T-cell (primary cell): ENCODE measurements around the gene TMEM178A. TPM values are rescaled to one million over a fixed set of nuclear protein-coding genes. Genes with fewer than 3 reads are reported as not detected.
A peak's percentile ranks its signal among the peaks of the same experiment; 100 is the strongest.

ENCODE experiments used
- ATAC-seq, 4 experiments: fragments of 200-7000 bp in 3 of 4; fragments of 150-1000 bp in 1 of 4; cut with Tn5 transposase; replicated peaks in 1 of 4; 1 replicate in 3 of 4; 2 replicates in 1 of 4; pipeline ENCODE4 v1.10.0; 2021; ENCODE audit warnings: moderate library complexity in 3 of 4, mild to moderate bottlenecking in 2 of 4, moderate number of reproducible peaks in 1 of 4
- CTCF ChIA-PET, 2 donors: fragments of 300-600 bp; sonication (Branson Sonifier 250); formaldehyde crosslinking; loops; one replicate each; lab custom pipeline; 2022; ENCODE audit warnings: antibody characterized with exemption in 2 of 2; lab: Charles Lee
- POLR2A ChIA-PET, 2 donors: fragments of 300-600 bp; sonication (Branson Sonifier 250); formaldehyde crosslinking; loops; one replicate each; lab custom pipeline; 2022; ENCODE audit warnings: antibody characterized with exemption in 2 of 2; lab: Charles Lee
- DNase-seq, 35 experiments: peaks; one replicate each; pipeline versions ENCODE4 v3.0.0 to v3.0.0-alpha.2; 2013 to 2023
- H3K27ac ChIP-seq: one replicate; pipeline ENCODE4 v1.5.1; 2013; ENCODE audit warnings: low read length
- H3K27me3 ChIP-seq, 2 experiments: replicated peaks in 1 of 2; 1 replicate in 1 of 2; 2 replicates in 1 of 2; pipeline versions ENCODE4 v1.6.1 to v1.7.0; 2013; ENCODE audit warnings: low read length in 1 of 2, mixed read lengths in 1 of 2; ENCODE audit not compliant: control insufficient read depth in 2 of 2, insufficient read depth in 2 of 2; ENCODE audit errors: extremely low read depth in 1 of 2
- H3K36me3 ChIP-seq, 2 donors: 1 replicate in 1 of 2; 2 replicates in 1 of 2; pipeline versions ENCODE4 v1.6.1 to v1.7.0; 2013; ENCODE audit warnings: low read length in 1 of 2; ENCODE audit not compliant: control insufficient read depth in 2 of 2, insufficient read depth in 1 of 2; ENCODE audit errors: extremely low read depth in 1 of 2
- H3K4me1 ChIP-seq, 2 experiments: 1 replicate in 1 of 2; 2 replicates in 1 of 2; pipeline versions ENCODE4 v1.6.1 to v1.7.0; 2013; ENCODE audit warnings: low read length in 2 of 2, mixed read lengths in 1 of 2; ENCODE audit not compliant: insufficient read depth in 2 of 2, control insufficient read depth in 1 of 2; ENCODE audit errors: extremely low read depth in 1 of 2
- H3K4me3 ChIP-seq, 2 donors: 1 replicate in 1 of 2; 2 replicates in 1 of 2; pipeline versions ENCODE4 v1.5.1 to v1.7.0; 2013; ENCODE audit warnings: mild to moderate bottlenecking in 2 of 2, low read length in 1 of 2, moderate library complexity in 1 of 2; ENCODE audit not compliant: control insufficient read depth in 1 of 2; ENCODE audit errors: extremely low read depth in 1 of 2
- H3K9me3 ChIP-seq: 2 replicates; pipeline ENCODE4 v1.7.0; 2013
- H3K27ac Mint-ChIP-seq, 2 donors: one replicate each; pipeline ENCODE4 v1.8.0; 2020 to 2021; ENCODE audit warnings: mild to moderate bottlenecking in 2 of 2, mixed read lengths in 2 of 2
- H3K27me3 Mint-ChIP-seq, 2 donors: one replicate each; pipeline ENCODE4 v1.8.0; 2021 to 2022; ENCODE audit warnings: mixed read lengths in 2 of 2
- H3K36me3 Mint-ChIP-seq: one replicate; pipeline ENCODE4 v1.8.0; 2021; ENCODE audit warnings: mixed read lengths
- H3K4me1 Mint-ChIP-seq, 3 donors: one replicate each; pipeline ENCODE4 v1.8.0; 2020 to 2022; ENCODE audit warnings: mixed read lengths in 3 of 3, mild to moderate bottlenecking in 1 of 3
- H3K4me3 Mint-ChIP-seq, 3 donors: one replicate each; pipeline ENCODE4 v1.8.0; 2020 to 2022; ENCODE audit warnings: mild to moderate bottlenecking in 3 of 3, mixed read lengths in 3 of 3, moderate library complexity in 3 of 3
- H3K9me3 Mint-ChIP-seq, 3 donors: one replicate each; pipeline ENCODE4 v1.8.0; 2020 to 2022; ENCODE audit warnings: mixed read lengths in 3 of 3
- whole genome bisulfite sequencing: methylation state at CpG from one replicate; pipeline ENCODE4 v1.1.5; 2013; ENCODE audit warnings: missing lambda C conversion rate; ENCODE audit not compliant: insufficient coverage; 5-methylcytosine and 5-hydroxymethylcytosine counted together
- total RNA-seq, 35 experiments: library from RNA in 6 of 35; stranded (reverse) in 6 of 35; fragments of 120-200 nt in 1 of 35; gene quantifications; one replicate each; pipeline versions ENCODE4 v1.2.1 to v1.2.4 and lab custom pipeline; 2013 to 2026

The TMEM178A gene
- total RNA-seq (under 1 TPM in 3 of 5 donors, not detected in 2; 0.32 to 0.47 (median 0.45) TPM), total RNA-seq (lab: John Stamatoyannopoulos, UW) (0 to 0.52 (median 0.09) reads per million in 29 experiments)
- 0.26 TPM for total RNA-seq (2013)

- ATAC-seq, result no peak
- no peak within 1 kb of the TSS for H3K27ac Mint-ChIP-seq
Measured at GRCh38 chr2:39665811-39666490, at the start of gene TMEM178A. Gene TMEM178A (plus strand): TSS chr2:39665917. CDS start chr2:39665975, 58 bp downstream.

GRCh38 chr2:39618236-39618635, 47.5 kb upstream of the TMEM178A start:
- ChIA-PET CTCF (no interaction called here), POLR2A (no interaction called here)
- ATAC-seq (no peak), DNase-seq (no peak)
- no peaks in the 10 kb centered on the region for H3K9me3 ChIP-seq
- H3K36me3 Mint-ChIP-seq, result no peaks in the 10 kb centered on the region
- peaks cover 0 to 4% (median 0%) of the 10 kb centered on the region in 3 donors for H3K9me3 Mint-ChIP-seq
- H3K4me1 ChIP-seq, result no peaks in the 10 kb centered on the region
- H3K27me3 ChIP-seq, result no peaks in the 10 kb centered on the region
- no peaks in the 10 kb centered on the region for H3K36me3 ChIP-seq
- H3K4me3 ChIP-seq, result no peak overlapping the region
- peaks cover 0 to 6% (median 5%) of the 10 kb centered on the region in 3 donors for H3K4me1 Mint-ChIP-seq
- no peak overlapping the region for H3K4me3 Mint-ChIP-seq
- peaks cover 9 to 10% of the 10 kb centered on the region in 2 donors for H3K27me3 Mint-ChIP-seq
- WGBS, result no CpG with 5 or more reads among the region's 1 CpG
- no peak overlapping the region for H3K27ac ChIP-seq
- H3K27ac Mint-ChIP-seq, result no peak overlapping the region

More at GRCh38 chr2:39665811-39666490, at the start of gene TMEM178A:
- CTCF ChIA-PET, result no interaction called here
- Histone ChIP-seq H3K4me1 (peaks cover 0 to 4% of the 10 kb centered on the region in 2 experiments), H3K4me3 (peak within 1 kb of the TSS in 1 of 2 donors; percentile 41), H3K27ac (no peak within 1 kb of the TSS), H3K27me3 (peaks cover 15 to 25% of the 10 kb centered on the region in 2 experiments), H3K36me3 (no peaks in the 10 kb centered on the region), H3K9me3 (no peaks in the 10 kb centered on the region)
- Mint-ChIP-seq H3K36me3 (no peaks in the 10 kb centered on the region), H3K27me3 (peaks cover 54 to 68% of the 10 kb centered on the region in 2 donors), H3K9me3 (no peaks in the 10 kb centered on the region), H3K4me3 (peak within 1 kb of the TSS in 2 of 3 donors; percentile 25 to 62), H3K4me1 (peaks cover 11 to 21% (median 13%) of the 10 kb centered on the region in 3 donors)
- POLR2A ChIA-PET, result no interaction called here
- WGBS, result 1% methylated on average over 85 of the region's 90 CpGs
- DNase-seq, result no peak

GRCh38 chr2:39618736-39619135, 47.0 kb upstream of the TMEM178A start:
- H3K4me3 Mint-ChIP-seq, result no peak overlapping the region
- H3K4me3 ChIP-seq, result no peak overlapping the region
- H3K36me3 Mint-ChIP-seq, result no peaks in the 10 kb centered on the region
- ChIA-PET CTCF (no interaction called here), POLR2A (no interaction called here)
- H3K4me1 ChIP-seq, result no peaks in the 10 kb centered on the region
- H3K27ac ChIP-seq, result no peak overlapping the region
- H3K9me3 Mint-ChIP-seq, result peaks cover 0 to 4% (median 0%) of the 10 kb centered on the region in 3 donors
- H3K27me3 Mint-ChIP-seq, result peaks cover 10 to 12% of the 10 kb centered on the region in 2 donors
- ATAC-seq (no peak), DNase-seq (no peak)
- no peaks in the 10 kb centered on the region for H3K36me3 ChIP-seq
- H3K27me3 ChIP-seq, result no peaks in the 10 kb centered on the region
- no peak overlapping the region for H3K27ac Mint-ChIP-seq
- H3K9me3 ChIP-seq, result no peaks in the 10 kb centered on the region
- H3K4me1 Mint-ChIP-seq, result peaks cover 0 to 6% (median 5%) of the 10 kb centered on the region in 3 donors
- WGBS, result 20% methylated on average over 1 of the region's 2 CpGs

GRCh38 chr2:39620067-39620466, 45.6 kb upstream of the TMEM178A start:
- CTCF ChIA-PET, result no interaction called here
- H3K4me1 Mint-ChIP-seq, result peaks cover 0 to 6% (median 5%) of the 10 kb centered on the region in 3 donors
- H3K27me3 Mint-ChIP-seq, result peaks cover 12 to 15% of the 10 kb centered on the region in 2 donors
- DNase-seq (peak in 15 of 35 experiments; percentile 3 to 27 (median 6)), ATAC-seq (no peak)
- H3K4me3 Mint-ChIP-seq, result no peak overlapping the region
- 14% methylated on average over 6 of the region's 6 CpGs for WGBS
- H3K36me3 ChIP-seq, result no peaks in the 10 kb centered on the region
- H3K27me3 ChIP-seq, result peaks cover 0 to 4% of the 10 kb centered on the region in 2 experiments
- H3K27ac Mint-ChIP-seq, result no peak overlapping the region
- no peak overlapping the region for H3K27ac ChIP-seq
- no peak overlapping the region for H3K4me3 ChIP-seq
- no peaks in the 10 kb centered on the region for H3K4me1 ChIP-seq
- no peaks in the 10 kb centered on the region for H3K9me3 Mint-ChIP-seq
- H3K36me3 Mint-ChIP-seq, result no peaks in the 10 kb centered on the region
- H3K9me3 ChIP-seq, result no peaks in the 10 kb centered on the region
- POLR2A ChIA-PET, result no interaction called here

- Mint-ChIP-seq H3K27me3 (peaks cover 15 to 21% of the 10 kb centered on the region in 2 donors), H3K4me1 (peaks cover 0 to 6% (median 5%) of the 10 kb centered on the region in 3 donors), H3K36me3 (no peaks in the 10 kb centered on the region), H3K9me3 (no peaks in the 10 kb centered on the region), H3K4me3 (no peak overlapping the region), H3K27ac (no peak overlapping the region)
- Histone ChIP-seq H3K27ac (no peak overlapping the region), H3K4me3 (no peak overlapping the region), H3K36me3 (no peaks in the 10 kb centered on the region), H3K4me1 (no peaks in the 10 kb centered on the region), H3K9me3 (no peaks in the 10 kb centered on the region), H3K27me3 (peaks cover 0 to 4% of the 10 kb centered on the region in 2 experiments)
- DNase-seq (no peak), ATAC-seq (no peak)
- no CpG with 5 or more reads among the region's 2 CpGs for WGBS
- POLR2A ChIA-PET, result no interaction called here
- CTCF ChIA-PET, result no interaction called here
Measured at GRCh38 chr2:39621596-39621995, 44.1 kb upstream of the TMEM178A start.

- H3K36me3 ChIP-seq, result no peaks in the 10 kb centered on the region
- H3K27ac ChIP-seq, result no peak overlapping the region
- ChIA-PET CTCF (interaction anchor here in 1 of 2 donors (0.7 kb wide), 1 partner anchor 291 kb away, joined by 3 read pairs; no protein-coding TSS in a partner anchor), POLR2A (interaction anchor here in 1 of 2 donors (0.6 kb wide), 1 partner anchor 216 kb away, joined by 9 read pairs; no protein-coding TSS in a partner anchor)
- Mint-ChIP-seq H3K9me3 (no peaks in the 10 kb centered on the region), H3K27me3 (peaks cover 14 to 21% of the 10 kb centered on the region in 2 donors), H3K4me3 (no peak overlapping the region), H3K4me1 (peaks cover 0 to 6% (median 5%) of the 10 kb centered on the region in 3 donors), H3K27ac (no peak overlapping the region), H3K36me3 (no peaks in the 10 kb centered on the region)
- WGBS, result no CpG with 5 or more reads among the region's 2 CpGs
- no peak for ATAC-seq
- no peak overlapping the region for H3K4me3 ChIP-seq
- peaks cover 0 to 4% of the 10 kb centered on the region in 2 experiments for H3K27me3 ChIP-seq
- H3K9me3 ChIP-seq, result no peaks in the 10 kb centered on the region
- no peaks in the 10 kb centered on the region for H3K4me1 ChIP-seq
- DNase-seq, result no peak
Measured at GRCh38 chr2:39622860-39623259, 42.9 kb upstream of the TMEM178A start.
